Thyroid gland (tissue), 4 donors: ENCODE results near the gene ZNF341. TPM values are rescaled to one million over a fixed set of nuclear protein-coding genes. Genes with fewer than 3 reads are reported as not detected.

Experiments
- DNase-seq, 2 donors: peaks; one replicate each; pipeline ENCODE4 v3.0.0-alpha.2; 2019
- H3K27ac ChIP-seq, 3 donors: fragments of 200-600 bp; sonication (generic); 1 replicate in 2 of 3; 2 replicates in 1 of 3; pipeline ENCODE4 v1.5.1; 2016 to 2019; ENCODE audit warnings: mild to moderate bottlenecking in 1 of 3, moderate library complexity in 1 of 3
- H3K27me3 ChIP-seq: fragments of 200-600 bp; sonication (generic); one replicate; pipeline ENCODE4 v1.5.1; 2019
- H3K36me3 ChIP-seq, 2 donors: fragments of 200-600 bp; sonication (generic); one replicate each; pipeline ENCODE4 v1.5.1; 2016 to 2019
- H3K4me1 ChIP-seq, 2 donors: fragments of 200-600 bp; sonication (generic); one replicate each; pipeline ENCODE4 v1.5.1; 2017 to 2019
- H3K4me3 ChIP-seq, 3 donors: fragments of 200-600 bp; sonication (generic); replicated peaks in 1 of 3; 1 replicate in 2 of 3; 2 replicates in 1 of 3; pipeline ENCODE4 v1.5.1; 2016; ENCODE audit warnings: mild to moderate bottlenecking in 1 of 3
- H3K9me3 ChIP-seq: fragments of 200-600 bp; sonication (generic); one replicate; pipeline ENCODE4 v1.5.1; 2017
- CTCF ChIP-seq, 6 experiments: fragments of 200-600 bp in 3 of 6; fragments of 450-650 bp in 3 of 6; sonication (generic) in 3 of 6; IDR thresholded peaks; one replicate each; pipeline ENCODE4 v1.5.1; 2016 to 2019; ENCODE audit warnings: antibody characterized with exemption in 6 of 6, mild to moderate bottlenecking in 2 of 6, inconsistent platforms in 1 of 6, moderate library complexity in 1 of 6
- POLR2A ChIP-seq, 2 donors: fragments of 450-650 bp; IDR thresholded peaks; one replicate each; pipeline ENCODE4 v1.6.1; 2017; ENCODE audit warnings: antibody characterized with exemption in 2 of 2, mild to moderate bottlenecking in 2 of 2, moderate library complexity in 1 of 2
- WGBS, 2 donors: methylation state at CpG; one replicate each; pipeline ENCODE4 v1.1.5; 2017; 5-methylcytosine and 5-hydroxymethylcytosine counted together
- intact Hi-C: fragments of 100-400 bp; cut with DNase I; formaldehyde crosslinking; loops from one replicate; pipeline ENCODE4 v1.15.1; 2023
- total RNA-seq, 4 donors: library from RNA; depleted of rRNA; stranded (reverse); fragments of >200 nt; gene quantifications; one replicate each; pipeline ENCODE4 v1.2.3, GENCODE V29; 2016

ZNF341 gene
- total RNA-seq, 4 donors from 2014 or later, result 1.1 to 3.5 (median 2.8) TPM

GRCh38 chr20:33814238-33814712 lies 82.5 kb downstream of the ZNF341 start:
- H3K36me3 ChIP-seq, result no peaks in the 10 kb centered on the region
- TF ChIP-seq POLR2A (IDR thresholded peaks at IDR 0.05) (no peak), CTCF (IDR thresholded peaks at IDR 0.05) (no peak)
- intact Hi-C loops, result no loop called here
- H3K4me1 ChIP-seq, result peaks cover 42 to 46% of the 10 kb centered on the region in 2 donors
- H3K4me3 ChIP-seq, result no peak overlapping the region
- no peaks in the 10 kb centered on the region for H3K27me3 ChIP-seq
- 73 to 76% methylated on average over 5 of the region's 5 CpGs for WGBS, 2 donors
- no peaks in the 10 kb centered on the region for H3K9me3 ChIP-seq
- peak overlapping the region in 1 of 3 donors; percentile 16 for H3K27ac ChIP-seq
- DNase-seq, result no peak

- Histone ChIP-seq H3K4me3 (no peak overlapping the region), H3K36me3 (no peaks in the 10 kb centered on the region), H3K9me3 (no peaks in the 10 kb centered on the region), H3K27ac (no peak overlapping the region), H3K27me3 (no peaks in the 10 kb centered on the region), H3K4me1 (peaks cover 47 to 60% of the 10 kb centered on the region in 2 donors)
- WGBS, 2 donors, result 99 to 100% methylated on average over 3 of the region's 3 CpGs
- intact Hi-C loops, result no loop called here
- no peak for DNase-seq
- TF ChIP-seq POLR2A (IDR thresholded peaks at IDR 0.05) (no peak), CTCF (IDR thresholded peaks at IDR 0.05) (no peak)
Observed at GRCh38 chr20:33815671-33816070, 83.9 kb downstream of the ZNF341 start.

- intact Hi-C loops, result no loop called here
- WGBS, 2 donors, result 94 to 98% methylated on average over 1 of the region's 1 CpG
- H3K27ac ChIP-seq, result no peak overlapping the region
Observed at GRCh38 chr20:33816191-33816590, 84.4 kb downstream of the ZNF341 start.

GRCh38 chr20:33817411-33817810 lies 85.6 kb downstream of the ZNF341 start:
- H3K4me1 ChIP-seq, result peaks cover 44 to 65% of the 10 kb centered on the region in 2 donors
- no peaks in the 10 kb centered on the region for H3K9me3 ChIP-seq
- H3K4me3 ChIP-seq, result no peak overlapping the region
- intact Hi-C loops, result no loop called here
- DNase-seq, result no peak
- TF ChIP-seq POLR2A (IDR thresholded peaks at IDR 0.05) (no peak), CTCF (IDR thresholded peaks at IDR 0.05) (no peak)
- no peaks in the 10 kb centered on the region for H3K27me3 ChIP-seq
- 40 to 52% methylated on average over 5 of the region's 5 CpGs for WGBS, 2 donors
- no peaks in the 10 kb centered on the region for H3K36me3 ChIP-seq
- H3K27ac ChIP-seq, result peak overlapping the region in 1 of 3 donors; percentile 3

More at GRCh38 chr20:33816191-33816590, 84.4 kb downstream of the ZNF341 start:
- Histone ChIP-seq H3K4me1 (peaks cover 47 to 64% of the 10 kb centered on the region in 2 donors), H3K27me3 (no peaks in the 10 kb centered on the region), H3K9me3 (no peaks in the 10 kb centered on the region), H3K36me3 (no peaks in the 10 kb centered on the region), H3K4me3 (no peak overlapping the region)
- TF ChIP-seq CTCF (IDR thresholded peaks at IDR 0.05) (no peak), POLR2A (IDR thresholded peaks at IDR 0.05) (no peak)
- DNase-seq, result no peak

- WGBS, 2 donors, result 92 to 100% methylated on average over 1 of the region's 1 CpG
- no peak for TF ChIP-seq POLR2A (IDR thresholded peaks at IDR 0.05)
- TF ChIP-seq CTCF (IDR thresholded peaks at IDR 0.05), result no peak
- peaks cover 27 to 63% of the 10 kb centered on the region in 2 donors for H3K4me1 ChIP-seq
- DNase-seq, result no peak
- H3K9me3 ChIP-seq, result no peaks in the 10 kb centered on the region
- H3K27me3 ChIP-seq, result no peaks in the 10 kb centered on the region
- peak overlapping the region; percentile 5 to 37 (median 18) for H3K27ac ChIP-seq
- intact Hi-C loops, result no loop called here
- no peak overlapping the region for H3K4me3 ChIP-seq
- no peaks in the 10 kb centered on the region for H3K36me3 ChIP-seq
Observed at GRCh38 chr20:33819456-33819855, 87.7 kb downstream of the ZNF341 start.
